ENCODE results near the gene CFAP52. TPM values are rescaled to one million over a fixed set of nuclear protein-coding genes. Genes with fewer than 3 reads are reported as not detected.
"Not testable (repeated sequence)": the region's sequence is repeated elsewhere in the genome, so short reads cannot be mapped to it uniquely, and the experiment has no call there.

The CFAP52 gene
- total RNA-seq, 1 experiment from 2014 or later = not detected

DNA sequence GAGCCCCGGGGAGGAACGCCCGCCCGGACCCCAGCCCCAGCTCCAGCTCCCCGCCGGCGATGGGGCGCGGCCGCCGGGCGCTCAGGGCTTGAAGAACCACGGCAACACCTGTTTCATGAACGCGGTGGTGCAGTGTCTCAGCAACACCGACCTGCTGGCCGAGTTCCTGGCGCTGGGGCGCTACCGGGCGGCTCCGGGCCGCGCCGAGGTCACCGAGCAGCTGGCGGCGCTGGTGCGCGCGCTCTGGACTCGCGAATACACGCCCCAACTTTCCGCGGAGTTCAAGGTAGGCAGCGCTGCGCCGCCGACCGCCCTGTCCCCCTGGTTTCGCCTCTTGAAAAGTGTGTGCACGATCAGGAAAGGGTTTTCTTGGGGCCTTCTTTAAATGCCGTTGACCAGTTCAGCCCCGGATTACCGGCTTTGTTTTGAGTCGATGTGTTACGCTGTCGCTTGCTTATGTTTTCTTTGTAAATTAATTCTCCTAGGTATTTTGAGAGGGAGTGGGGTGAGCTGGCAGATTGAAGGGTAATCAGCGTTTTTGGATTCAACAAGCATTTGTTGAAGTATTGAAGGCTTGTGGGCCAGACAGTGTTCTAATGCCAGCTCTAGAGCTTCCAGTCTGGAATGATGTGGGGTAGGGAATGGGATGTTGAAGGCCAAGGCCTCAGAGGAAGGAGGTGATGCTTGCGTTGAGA, 69.6 kb downstream of the CFAP52 start:
- no peak for DNase-seq (ENCODE audit: low read depth)

DNA sequence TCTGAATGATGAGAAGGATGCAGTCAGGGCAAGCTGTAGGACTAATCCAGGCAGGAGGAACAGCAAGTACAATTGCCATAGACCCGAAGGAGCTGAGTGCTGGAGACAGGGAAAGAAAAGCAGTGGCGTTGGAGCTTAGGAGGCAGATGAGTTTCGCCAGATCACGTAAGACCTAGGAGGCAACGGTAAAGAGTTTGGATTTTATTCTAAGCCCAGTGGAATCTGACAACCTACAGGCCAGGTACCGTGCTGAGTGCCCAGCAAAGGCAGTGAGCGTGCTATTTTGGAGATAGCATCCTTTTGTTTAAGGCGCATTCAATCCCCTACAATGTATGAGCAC, 70.1 kb downstream of the CFAP52 start:
- no peak for DNase-seq (ENCODE audit: low read depth)

DNA sequence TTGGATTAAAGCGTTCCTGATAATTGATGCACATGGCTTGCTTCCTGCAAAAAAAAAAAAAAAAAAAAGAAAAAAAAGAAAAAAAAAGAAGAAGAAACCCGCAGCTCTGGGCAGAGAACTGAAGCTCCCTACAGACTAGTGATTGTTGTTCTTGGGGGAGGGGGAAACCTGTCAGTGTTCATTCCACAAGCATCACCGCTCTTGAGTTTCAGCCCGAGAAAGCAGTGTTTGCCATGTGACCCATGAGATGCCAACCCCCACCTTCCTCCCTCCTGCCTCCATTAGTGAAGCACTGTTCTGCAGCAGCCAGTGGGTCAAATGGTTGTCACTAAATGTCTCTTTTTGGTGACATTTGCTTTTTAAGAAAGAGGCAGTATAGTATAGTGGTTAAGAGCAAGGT, 70.6 kb downstream of the CFAP52 start:
- DNase-seq (ENCODE audit: low read depth) = no peak

DNA sequence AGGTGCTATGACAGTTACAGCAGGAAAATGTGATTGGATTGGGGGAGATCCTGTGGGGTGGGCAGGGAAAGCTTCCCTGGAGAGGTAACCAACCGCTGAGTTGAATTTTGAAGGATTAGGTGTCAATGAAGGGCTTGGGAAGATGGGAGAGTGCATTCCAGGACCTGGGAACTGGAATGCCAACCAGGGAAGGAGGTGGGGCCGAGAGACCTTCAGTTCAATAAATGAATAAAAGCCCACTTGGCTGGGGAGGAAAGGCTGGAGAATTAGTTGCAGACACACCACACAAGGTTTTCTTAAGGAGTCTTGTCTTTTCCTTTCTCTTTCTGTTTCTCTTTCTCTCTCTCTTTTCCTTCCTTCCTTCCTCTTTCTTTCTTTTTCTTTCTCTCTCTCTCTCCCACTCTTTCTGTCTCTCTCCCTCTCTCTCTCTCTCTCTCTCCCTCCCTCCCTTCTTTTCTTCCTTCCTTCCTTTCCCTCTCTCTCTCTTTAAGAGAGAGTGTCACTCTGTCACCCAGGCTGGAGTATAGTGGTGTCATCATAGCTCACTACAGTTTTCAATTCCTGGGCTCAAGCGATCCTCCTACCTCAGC, 72.2 kb downstream of the CFAP52 start:
- no peak for DNase-seq (ENCODE audit: low read depth)

DNA sequence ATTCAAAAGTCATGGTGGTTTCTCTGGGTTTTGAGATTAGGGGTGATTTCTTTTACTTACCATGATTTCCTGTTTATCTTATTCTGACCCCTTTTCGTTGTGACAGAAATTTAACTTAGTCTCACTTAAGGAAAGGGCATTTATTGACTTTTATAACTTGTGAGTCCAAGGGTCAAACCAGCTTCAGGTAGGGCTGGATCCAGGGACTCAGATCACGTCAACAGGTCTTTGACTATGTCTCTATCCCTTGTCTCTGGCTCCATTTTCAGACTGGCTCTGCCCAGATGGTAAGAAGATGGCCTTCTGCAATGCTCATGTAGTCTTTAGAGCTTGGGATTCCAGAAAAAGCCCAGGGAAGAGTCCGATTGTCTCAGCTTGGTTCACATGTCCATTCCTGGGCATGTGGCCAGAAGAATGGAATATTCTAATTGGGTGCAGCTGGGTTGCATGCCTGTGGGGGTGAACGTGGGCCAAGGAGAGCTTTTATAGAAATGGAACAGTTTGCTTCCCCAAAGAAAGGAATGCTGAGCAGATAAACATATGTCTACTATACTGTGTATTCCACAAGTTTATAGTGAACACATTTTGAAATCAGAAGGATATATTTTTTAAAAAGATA, 82.3 kb downstream of the CFAP52 start:
- DNase-seq (ENCODE audit: low read depth) = peak; percentile 25

DNA sequence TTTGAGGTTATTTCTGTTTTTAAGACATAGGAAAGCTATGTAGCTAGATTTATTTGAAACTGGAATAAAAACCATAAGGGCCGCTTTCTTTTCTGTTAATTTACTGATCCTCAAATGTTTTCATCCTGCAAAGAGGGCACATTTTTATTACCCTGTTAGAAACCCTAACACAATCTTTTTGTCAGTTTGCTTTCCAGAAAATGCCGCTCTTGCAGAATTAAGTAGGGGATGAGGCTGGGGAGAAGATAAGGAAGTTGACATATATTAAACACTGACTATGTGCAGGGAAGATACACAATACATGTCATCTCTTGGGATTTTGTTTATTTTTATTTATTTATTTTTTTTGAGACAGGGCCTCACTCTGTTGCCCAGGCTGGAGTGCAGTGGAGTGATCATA, 84.6 kb downstream of the CFAP52 start:
- DNase-seq (ENCODE audit: low read depth) = no peak

DNA sequence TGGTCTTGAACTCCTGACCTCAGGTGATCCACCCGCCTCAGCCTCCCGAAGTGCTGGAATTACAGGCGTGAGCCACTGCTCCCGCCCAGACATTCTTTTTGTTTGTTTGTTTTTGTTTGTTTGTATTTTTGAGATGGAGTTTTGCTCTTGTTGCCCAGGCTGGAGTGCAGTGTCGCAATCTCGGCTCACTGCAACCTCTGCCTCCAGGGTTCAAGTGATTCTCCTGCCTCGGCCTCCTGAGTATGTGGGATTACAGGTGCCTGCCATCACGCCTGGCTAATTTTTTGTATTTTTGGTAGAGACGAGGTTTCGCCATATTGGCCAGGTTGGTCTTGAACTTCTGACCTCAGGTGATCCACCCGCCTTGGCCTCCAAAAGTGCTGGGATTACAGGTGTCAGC, 87.1 kb downstream of the CFAP52 start:
- not testable (repeated sequence) for DNase-seq (ENCODE audit: low read depth)

DNA sequence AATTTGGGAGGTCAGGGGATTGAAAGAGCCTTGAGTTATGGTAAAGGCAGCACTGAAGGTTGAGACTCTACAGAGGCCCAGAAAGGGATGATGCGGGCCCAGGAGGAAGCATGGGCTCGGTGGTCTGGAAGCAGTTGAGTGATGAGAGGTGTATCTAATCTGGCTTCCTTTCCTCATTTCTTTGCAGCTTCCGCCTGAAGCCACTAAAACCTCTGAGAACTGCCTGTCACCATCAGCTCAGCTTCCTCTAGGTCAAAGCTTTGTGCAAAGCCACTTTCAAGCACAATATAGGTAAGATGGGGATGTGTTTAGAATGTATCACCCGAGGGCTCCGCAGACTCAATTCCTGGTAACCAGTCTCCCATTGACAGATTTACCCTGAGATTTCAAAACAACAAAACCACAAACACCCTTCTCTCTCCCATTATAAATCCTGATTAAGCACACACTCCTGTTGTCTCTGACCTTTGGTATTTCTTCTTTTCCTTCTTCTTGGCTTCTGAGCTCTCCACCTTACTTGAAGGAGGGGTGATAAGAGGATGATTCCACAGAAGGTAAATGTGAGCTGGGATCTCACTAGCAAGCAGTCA, 90.1 kb downstream of the CFAP52 start:
- no peak for DNase-seq (ENCODE audit: low read depth)

DNA sequence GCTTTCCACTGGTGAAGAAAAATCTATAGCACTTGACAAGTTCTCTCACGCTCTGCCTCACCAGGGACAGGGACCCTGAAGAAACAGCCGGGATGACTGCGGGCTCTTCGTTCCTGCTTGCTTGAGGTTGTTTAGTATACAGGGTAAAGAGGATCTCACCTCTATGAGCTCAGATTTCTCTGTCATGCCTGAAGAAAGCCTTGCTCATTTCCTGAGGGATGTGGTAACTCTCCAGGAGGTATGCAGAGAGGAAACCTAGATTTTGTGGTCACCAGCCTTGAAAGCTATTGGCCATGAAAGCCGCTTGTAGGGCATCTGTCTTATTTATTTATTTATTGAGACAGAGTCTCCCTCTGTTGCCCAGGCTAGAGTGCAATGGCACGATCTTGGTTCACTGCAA, 92.1 kb downstream of the CFAP52 start:
- DNase-seq (ENCODE audit: low read depth) = peak; percentile 95

DNA sequence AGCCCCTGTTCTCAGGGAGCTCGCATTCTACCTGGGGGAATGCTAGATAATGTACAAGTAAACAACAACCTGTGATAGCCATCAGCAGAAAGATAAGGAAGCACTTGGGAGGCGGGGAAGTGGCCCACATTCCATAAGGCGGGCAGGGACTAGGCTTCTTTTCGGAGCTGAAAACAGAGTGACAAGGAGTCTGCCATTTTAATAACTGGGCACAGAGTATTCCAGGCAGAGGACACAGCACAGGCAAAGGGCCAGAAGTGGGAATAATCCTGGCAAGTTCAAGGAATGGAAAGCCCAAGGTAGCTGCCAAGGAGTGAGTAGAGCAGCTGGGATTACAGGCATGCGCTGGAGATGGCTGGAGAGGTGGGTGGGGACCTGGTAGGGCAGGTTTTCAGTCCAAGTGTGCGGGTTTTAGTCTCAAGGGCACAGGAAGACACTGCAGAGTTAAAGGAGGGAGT, 93.1 kb downstream of the CFAP52 start:
- DNase-seq (ENCODE audit: low read depth) = no peak

DNA sequence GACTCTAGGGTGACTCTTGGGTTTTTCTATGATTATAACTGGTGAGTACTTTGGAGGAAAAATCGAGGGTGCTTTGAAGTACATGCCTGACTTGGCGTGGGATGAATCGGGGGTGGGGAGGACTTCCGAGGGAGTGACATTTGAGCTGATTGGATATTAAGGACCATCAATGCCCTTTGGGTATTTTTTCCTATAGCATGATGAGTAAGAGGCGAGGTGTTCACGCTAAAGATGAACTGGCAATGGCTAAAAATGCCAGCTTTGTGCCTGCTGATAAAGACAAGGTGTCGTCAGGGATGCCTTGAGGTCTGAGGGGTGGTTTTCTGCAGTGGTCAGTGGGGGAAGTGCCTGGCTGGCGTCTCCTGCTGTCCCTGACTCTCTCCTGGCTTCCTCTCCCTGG, 94.2 kb downstream of the CFAP52 start:
- peak; percentile 72 for DNase-seq (ENCODE audit: low read depth)

DNA sequence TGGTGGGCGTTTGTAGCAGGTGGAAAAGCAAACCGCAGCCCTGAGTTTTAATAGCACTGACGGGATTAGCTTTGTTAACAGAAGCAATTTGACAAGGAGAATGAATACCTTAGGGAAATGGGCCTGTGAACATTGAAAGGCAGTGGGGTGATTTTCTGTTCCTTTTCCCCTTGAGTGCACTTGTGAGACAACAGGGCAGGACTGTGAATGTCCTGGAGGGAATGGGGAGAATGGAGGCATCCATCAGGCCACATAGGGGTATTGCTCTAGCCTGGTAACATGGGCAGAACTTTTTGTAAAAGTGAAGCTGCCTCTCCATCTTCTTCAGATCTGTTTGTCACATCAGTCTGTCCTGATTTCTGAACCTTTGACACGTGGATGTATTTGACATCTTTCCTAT, 95.1 kb downstream of the CFAP52 start:
- no peak for DNase-seq (ENCODE audit: low read depth)

DNA sequence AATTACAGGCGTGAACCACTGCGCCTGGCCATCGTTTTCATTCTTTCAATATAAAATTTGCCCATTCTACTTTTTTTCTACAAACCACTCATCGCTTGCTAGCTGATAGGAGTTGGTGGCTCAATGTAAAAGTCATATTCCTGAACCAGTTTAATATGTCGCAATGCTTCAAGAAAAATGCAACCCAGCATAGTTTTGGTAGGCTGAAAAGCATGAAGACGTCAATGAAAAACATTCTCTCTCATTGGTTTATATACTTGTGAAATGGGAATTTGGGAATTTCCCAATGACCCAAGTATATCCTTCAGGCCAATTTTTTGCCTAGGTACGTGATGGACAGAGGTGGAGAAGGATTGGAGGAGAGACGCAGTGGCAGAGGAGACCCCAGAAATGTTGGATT, 95.8 kb downstream of the CFAP52 start:
- DNase-seq (ENCODE audit: low read depth) = no peak

DNA sequence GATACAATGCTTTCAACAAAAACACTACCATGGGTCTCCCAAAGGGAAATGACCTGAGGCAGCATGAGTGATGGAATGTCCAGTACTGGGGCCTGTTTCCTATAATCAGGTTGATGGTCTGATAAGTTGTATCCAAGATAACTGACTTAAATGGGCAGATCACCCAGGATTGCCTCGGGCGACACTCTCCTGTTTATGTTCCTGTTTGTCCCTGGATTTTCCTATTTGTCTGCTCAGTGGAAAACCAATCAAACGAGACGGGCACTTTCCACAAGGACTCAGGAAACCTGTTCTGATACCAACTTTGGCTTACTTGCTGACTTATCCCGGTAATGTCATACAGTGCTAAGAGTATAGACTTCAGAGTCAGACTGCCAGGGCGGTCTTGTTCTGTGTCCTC, 96.2 kb downstream of the CFAP52 start:
- no peak for DNase-seq (ENCODE audit: low read depth)

DNA sequence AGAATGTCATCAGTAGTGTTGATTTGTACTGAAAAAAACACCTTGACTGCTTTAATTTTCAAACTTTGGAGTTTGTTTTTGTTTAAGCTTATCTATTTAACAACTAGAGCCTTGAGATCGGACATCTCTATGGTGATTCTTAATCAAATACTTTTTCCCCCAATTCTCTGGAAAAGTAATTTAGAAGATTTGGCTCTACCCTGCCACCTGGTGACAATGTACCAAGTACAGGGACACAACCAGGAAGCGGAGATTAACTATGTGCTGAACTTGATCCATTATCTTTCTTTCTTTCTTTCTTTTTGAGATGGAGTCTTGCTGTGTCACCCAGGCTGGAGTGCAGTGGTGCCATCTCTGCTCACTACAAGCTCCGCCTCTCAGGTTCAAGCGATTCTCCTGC, 99.6 kb downstream of the CFAP52 start:
- DNase-seq (ENCODE audit: low read depth) = no peak

DNA sequence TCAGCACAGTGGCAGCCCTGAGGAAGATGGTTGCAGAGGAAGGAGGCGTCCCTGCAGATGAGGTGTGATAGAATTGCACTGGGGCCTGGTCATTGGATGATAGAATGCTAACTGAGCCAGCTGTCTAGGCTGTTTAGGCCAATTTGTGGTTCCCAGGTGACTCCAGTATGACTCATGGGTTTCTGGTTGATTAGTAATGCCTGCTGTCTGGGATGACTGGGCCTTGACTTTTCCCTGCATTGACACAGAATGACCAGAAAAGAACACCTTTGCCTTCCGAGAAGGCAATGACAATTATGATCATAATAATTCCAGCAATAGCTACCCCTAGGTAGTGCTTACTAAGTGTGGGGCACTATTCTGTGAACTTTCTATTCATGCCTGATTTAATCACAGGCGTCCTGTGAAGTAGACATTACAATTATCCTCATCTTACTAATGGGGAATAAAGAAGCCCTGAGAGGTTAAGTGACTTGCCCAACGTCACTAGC, 100.4 kb downstream of the CFAP52 start:
- DNase-seq (ENCODE audit: low read depth) = peak; percentile 97

DNA sequence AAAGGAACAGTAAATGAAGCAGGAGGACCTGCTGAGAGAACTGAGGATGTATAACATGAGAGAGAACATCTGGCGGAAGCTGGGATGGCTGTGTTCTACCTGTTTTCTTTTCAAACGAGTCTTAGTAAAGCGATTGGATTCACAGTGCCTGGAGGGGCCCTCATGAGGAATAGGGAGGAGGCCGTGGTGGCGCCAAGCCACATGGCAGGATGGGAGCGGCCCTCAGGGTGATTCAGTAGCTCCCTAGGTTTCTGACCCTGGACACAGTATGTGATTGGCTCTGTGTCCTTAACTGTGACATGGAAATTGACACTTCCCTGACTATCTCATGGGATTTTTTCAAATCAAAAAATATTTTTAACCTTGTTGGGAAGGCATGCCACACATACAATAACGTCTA, 101.0 kb downstream of the CFAP52 start:
- peak; percentile 58 for DNase-seq (ENCODE audit: low read depth)

DNA sequence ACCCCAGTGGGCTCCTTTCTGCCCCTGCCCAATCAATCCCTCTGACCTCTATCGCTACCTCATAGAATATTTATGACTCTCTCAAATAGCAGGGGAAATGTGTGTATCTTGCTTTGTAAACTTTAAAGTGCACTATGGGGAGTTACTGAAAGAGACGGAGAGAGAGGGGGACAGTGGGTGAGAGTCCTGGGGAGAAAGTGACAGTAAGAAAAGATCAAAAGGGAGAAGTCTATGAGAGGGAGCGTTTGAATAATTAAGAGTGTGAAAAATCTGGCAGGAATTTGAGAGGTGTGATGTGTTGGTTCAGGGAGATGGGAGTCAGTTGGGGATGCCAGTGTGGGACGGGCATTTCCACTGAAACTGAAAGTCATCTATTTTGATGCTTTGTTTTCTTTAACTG, 101.5 kb downstream of the CFAP52 start:
- DNase-seq (ENCODE audit: low read depth) = no peak

DNA sequence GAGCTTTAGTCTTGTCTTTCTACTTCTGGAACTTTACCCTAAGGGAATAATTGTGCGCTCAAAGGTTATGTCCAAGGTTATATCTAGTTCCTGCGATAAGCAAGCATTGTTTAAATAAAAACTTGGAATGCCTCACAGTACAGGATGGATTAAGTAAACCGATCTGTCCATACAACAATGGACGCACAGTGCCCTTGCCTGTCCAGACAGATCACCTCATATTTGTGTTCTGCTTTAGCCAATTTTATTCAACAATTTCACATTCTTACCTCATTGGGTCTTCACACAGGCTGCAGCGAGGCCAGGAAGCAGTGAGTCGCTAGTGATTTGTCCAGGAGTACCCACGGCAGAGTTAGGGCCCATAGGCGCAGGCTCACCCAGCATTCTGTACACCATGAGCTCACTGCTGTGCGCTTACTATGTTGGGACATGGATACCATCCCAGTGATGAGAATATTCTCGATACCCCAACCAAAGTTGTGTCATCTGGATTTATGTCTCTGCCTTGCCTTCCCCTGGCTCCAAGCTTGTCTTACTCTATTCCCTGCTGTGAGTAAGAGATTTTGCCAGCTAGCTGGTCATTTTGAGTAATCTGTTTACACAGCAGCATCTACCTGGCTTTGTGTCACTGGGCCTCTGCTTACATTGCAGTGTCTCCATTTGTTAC, 108.6 kb downstream of the CFAP52 start:
- peak; percentile 49 for DNase-seq (ENCODE audit: low read depth)
